ENCODE data around the gene AKIP1.
A peak's percentile ranks its signal among the peaks of the same experiment; 100 is the strongest.
"Not testable (repeated sequence)": the region's sequence is repeated elsewhere in the genome, so short reads cannot be mapped to it uniquely, and the experiment has no call there.

The AKIP1 gene, protein sequence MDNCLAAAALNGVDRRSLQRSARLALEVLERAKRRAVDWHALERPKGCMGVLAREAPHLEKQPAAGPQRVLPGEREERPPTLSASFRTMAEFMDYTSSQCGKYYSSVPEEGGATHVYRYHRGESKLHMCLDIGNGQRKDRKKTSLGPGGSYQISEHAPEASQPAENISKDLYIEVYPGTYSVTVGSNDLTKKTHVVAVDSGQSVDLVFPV

DNA sequence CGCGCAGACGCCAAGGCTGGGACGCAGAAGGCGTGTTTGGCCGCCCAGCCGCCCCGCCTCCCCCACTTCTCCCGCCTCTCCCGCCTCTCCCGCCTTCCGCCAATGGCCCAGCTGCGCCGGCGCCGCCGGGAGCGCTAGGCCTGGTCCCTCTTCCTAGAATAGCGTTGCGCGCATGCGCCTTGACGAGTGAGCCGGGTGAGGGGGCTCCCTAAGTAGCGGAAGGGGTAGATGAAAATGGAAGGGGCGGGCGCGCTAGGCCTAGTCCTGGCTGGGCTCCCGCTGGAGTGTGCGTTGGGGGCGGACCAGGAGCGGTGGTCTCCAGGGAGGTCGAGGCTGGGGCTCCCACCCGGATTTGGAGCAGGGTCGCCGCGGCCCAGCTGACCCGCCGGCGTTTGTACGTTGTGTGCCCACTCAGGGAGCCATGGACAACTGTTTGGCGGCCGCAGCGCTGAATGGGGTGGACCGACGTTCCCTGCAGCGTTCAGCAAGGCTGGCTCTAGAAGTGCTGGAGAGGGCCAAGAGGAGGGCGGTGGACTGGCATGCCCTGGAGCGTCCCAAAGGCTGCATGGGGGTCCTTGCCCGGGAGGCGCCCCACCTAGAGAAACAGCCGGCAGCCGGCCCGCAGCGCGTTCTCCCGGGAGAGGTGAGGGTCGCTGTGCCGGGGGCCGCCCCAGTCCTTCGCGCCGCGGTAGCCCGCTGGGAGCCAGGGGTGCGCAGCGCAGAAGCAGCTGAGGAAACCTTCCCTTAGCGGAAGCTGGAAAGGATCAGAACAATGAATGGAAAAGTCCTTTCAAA lies at the start of gene AKIP1:
Gene AKIP1, plus strand, starts transcription at position 161 of the 795 bp plus-strand sequence. Its CDS starts 261 bp downstream, at position 422.
- TF ChIP-seq POLR2A (IDR thresholded peaks at IDR 0.05; ENCODE audit: low read depth, low read length) = peak; percentile 81
- DNase-seq (ENCODE audit: insufficient read length, low spot score) (peak; percentile 93), FAIRE-seq (no peak)

DNA sequence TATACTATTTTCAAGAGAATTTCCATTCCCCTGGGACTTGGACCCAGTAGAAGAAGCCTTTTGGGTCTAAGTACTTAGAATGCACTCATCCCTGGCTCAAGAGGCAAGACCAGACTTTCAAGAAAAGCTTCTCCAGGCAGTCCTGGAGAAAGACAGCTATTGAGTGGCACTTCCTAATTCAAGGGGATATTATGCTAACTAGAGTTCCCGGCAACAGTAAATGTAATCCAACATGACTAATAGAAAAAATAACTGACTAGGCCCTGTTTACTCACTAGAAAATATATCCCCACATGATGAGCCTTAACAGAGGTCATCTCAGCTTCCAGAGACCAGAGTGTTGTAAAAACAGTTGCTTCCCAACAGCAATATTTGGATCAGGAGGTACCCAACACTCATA lies 47.2 kb upstream of the AKIP1 start:
- FAIRE-seq = peak; percentile 90

DNA sequence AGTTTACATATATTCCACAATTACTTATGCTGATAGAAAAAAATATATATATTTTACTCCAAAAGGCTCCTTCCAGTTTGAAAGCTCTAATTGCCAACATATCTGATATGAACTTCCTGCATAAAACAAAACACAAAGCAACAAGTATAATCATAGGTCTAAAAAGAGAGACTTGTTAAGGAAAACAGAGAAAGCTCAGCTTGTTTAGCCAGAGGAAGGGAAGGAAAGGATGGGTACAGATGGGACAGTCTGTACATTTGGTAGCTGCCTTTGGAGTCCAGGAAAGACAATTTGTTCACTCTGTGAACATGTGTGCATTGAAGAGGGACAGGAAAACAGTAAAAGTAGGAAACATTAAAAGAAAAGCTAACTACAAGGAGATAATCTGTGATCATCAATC lies 45.7 kb upstream of the AKIP1 start:
- no peak for DNase-seq (ENCODE audit: insufficient read length, low spot score)
- FAIRE-seq = no peak
- no peak for TF ChIP-seq POLR2A (IDR thresholded peaks at IDR 0.05; ENCODE audit: low read depth, low read length)

More for the DNA sequence above, 47.2 kb upstream of the AKIP1 start:
- no peak for TF ChIP-seq POLR2A (IDR thresholded peaks at IDR 0.05; ENCODE audit: low read depth, low read length)
- DNase-seq (ENCODE audit: insufficient read length, low spot score) = peak; percentile 42

DNA sequence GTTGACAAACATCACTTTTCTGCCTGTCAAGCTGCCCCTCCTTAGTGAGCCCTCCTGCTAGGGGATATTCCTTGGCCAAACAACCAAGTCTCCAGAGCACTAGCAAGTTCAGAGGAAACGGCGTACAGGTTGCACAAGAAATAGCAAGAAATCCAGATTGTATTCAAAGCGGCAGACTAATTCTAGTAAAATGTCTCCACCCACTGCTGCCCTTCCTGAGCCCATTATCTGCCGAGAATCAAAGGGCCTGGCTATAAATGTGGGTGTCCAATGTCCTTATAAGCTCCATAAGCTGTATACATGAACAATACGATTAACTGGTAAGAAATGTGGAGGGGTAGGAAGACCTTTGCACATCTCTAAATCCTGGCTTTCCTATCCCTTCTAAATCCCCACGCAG lies 44.0 kb upstream of the AKIP1 start:
- no peak for TF ChIP-seq POLR2A (IDR thresholded peaks at IDR 0.05; ENCODE audit: low read depth, low read length)
- DNase-seq (ENCODE audit: insufficient read length, low spot score) (no peak), FAIRE-seq (no peak)

DNA sequence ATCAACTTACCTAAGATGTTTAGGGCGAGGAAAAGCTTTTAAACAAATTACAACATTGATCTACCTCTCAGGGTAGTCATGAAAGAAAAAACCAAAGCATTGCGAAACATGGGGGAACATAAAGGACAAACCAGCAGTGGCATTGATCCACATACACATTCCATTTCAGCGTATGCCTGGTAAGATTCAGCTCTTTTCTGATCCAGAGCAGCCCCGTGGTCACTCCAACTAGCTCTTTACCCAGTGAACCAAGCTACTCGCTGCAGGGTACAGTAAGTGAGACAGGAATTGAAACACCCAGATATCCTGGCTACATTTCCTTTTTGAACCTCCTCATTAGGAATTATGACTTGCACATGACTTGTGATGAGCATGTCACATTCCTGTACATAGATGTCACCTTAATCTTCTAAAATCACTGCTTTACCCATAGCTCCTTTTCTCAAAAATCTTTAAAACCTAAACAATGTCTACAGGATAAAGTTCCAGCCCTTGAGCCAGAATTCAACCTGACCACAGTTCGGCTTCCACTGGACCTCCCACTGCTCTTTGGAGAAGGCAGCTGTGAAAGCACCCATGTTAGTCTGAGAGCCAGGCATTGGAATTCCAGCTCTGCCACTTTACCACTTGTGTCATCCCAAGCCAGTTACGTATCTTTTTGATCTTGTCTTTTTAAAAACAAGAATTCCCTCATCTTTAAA lies 42.9 kb upstream of the AKIP1 start:
- TF ChIP-seq POLR2A (IDR thresholded peaks at IDR 0.05; ENCODE audit: low read depth, low read length) = no peak
- DNase-seq (ENCODE audit: insufficient read length, low spot score) (no peak), FAIRE-seq (peak; percentile 58)

DNA sequence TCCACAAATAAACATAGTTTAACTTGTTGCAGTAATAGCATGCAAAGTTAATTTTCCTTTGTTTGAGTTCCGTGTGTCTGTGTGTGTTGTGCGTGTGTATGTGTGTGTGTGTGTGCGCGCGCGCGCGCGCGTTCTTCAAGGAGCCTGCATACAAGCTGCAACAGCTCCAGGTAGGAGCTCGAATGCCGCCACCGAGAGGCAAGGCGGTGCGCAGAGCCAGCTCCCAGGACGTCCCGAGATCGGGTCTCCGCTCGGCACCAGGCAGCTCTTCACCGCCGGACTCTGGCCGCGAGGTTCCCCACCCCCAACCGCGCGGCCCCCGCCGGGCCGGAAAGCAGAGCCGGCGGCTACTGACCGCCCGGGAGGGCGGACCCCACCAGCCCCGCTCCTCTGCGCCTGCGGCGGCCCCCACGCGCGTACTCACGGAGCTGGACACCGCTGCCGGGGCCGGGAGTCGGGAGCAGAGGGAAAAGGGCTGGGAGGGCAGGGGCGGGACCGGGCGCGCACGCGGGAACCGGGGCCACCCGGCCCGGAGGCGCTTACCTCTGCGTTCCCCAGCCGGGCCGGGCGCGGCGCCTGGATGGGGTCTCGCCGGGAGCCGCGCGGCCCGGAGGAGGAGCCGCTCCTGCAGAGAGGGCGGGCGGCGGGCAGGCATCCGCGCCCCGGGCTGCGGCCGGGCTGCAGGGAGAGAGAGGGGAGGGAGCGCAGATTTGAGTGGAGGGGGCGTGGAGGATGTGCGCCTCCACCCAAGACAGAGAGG lies 40.4 kb upstream of the AKIP1 start:
- peak; percentile 30 for FAIRE-seq
- peak; percentile 67 for DNase-seq (ENCODE audit: insufficient read length, low spot score)
- peak; percentile 38; the same call in 1 of the 2 replicates for TF ChIP-seq POLR2A (IDR thresholded peaks at IDR 0.05; ENCODE audit: low read depth, low read length)

DNA sequence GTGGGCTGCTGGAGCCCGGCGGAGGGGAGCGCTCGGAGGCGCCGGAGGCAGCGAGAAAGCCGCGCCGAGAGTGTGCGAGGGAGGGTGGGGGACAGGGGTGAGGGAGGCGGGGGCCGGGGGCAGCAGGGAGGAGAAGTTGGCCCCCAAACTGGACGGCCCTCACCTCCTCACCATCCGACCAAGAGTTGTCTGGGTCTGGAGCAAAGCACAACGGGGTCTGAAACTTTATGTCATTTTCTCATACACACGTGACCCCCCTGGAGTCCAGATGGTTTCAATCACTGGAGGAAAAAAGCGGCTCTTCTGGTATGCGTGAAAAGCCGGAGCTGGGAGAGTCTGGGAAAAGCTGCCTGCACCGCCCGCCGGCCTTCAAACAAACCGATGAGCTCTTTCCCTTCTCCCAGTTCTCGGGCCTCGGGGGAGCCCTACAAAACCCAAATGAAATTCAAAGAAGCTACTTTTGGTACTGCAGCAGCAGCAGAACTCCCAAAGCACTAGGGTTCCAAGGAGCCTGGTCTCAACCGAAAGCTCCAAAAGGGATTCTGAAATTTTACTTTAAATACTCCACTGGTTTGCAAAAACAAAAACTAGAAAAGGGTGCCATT lies 39.7 kb upstream of the AKIP1 start:
- FAIRE-seq = peak; percentile 87
- DNase-seq (ENCODE audit: insufficient read length, low spot score) = peak; percentile 68
- TF ChIP-seq POLR2A (IDR thresholded peaks at IDR 0.05; ENCODE audit: low read depth, low read length) = 0 out of 2 replicates have a peak, but pooled peaks have one; percentile 35

DNA sequence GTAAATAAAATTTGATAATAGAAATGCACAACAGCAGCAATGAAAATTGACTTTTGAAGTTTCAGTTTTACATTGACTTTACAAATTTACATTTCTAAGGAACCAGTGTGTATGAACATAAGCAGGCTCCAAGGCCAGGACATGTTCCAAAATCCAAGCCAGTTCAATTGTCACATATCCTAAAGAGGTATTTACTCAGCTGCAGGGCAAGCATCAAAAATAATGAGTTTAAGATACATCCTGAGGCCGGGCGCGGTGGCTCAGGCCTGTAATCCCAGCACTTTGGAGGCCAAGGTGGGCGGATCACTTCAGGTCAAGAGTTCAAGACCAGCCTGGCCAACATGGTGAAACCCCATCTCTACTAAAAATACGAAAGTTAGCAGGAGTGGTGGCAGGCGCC lies 39.0 kb upstream of the AKIP1 start:
- TF ChIP-seq POLR2A (IDR thresholded peaks at IDR 0.05; ENCODE audit: low read depth, low read length) = no peak
- DNase-seq (ENCODE audit: insufficient read length, low spot score) = no peak
- FAIRE-seq = no peak

DNA sequence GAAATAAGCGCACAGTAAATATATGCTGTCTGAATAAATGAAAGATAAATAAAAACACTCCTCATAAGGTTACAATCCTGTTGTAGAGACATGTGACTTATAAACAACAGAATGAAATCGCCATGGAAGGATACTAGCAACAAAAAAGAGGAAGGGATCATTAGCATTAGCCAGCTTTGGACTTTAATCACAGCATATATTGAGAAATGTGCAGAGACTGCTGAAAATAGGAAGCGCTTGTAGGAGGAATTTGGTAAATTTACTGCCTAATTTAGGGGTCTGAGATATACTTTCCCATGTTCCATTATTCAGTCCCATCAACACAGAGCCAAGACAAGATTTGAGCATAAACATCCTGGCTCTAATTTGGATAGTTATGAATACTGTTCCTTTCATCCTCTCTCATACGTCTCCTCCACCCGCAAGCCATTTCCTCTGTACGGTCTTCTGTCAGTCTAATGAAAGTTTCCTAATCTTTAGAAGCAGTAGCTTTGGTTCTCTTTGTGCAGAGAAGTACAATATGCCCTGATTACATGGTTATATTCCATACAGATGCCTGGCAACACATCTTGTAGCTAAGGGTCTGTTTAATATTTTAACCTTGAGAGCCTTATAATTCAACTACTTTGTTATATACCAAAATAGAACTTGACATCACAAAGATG lies 37.1 kb upstream of the AKIP1 start:
- FAIRE-seq (no peak), DNase-seq (ENCODE audit: insufficient read length, low spot score) (no peak)
- no peak for TF ChIP-seq POLR2A (IDR thresholded peaks at IDR 0.05; ENCODE audit: low read depth, low read length)

DNA sequence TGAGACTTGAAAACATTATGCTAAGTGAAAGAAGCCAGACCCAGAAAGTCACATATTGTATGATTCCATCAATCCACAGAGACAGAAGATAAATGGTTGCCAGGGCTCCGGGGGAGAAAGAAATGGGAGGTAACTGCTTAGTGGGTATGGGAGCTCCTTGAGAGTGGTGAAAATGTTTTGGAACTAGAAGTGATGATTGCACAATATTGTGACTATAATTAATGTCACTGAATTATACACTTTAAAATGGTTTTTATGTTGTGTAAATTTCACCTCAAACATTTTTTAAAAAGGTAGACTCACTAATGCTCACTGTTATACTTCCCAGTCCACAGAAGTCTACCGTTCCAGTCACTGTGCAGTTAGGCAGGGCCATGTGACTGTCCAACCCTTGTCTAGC lies 32.2 kb upstream of the AKIP1 start:
- no peak for DNase-seq (ENCODE audit: insufficient read length, low spot score)
- FAIRE-seq = no peak

DNA sequence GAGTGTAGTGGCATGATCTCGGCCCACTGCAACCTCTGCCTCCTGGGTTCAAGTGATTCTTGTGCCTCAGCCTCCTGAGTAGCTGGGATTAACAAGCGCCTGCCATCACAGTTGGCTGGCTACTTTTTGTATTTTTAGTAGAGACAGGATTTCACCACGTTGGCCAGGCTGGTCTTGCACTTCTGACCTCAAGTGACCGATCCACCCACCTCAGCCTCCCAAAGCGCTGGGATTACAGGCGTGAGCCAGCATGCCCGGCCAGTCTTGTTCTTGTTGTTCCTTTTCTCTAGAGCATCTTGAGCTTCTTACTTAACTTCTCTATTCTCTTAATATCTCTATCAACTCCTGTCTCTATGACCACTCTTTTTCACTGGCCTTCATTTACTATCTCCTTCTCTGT lies 29.4 kb upstream of the AKIP1 start:
- DNase-seq (ENCODE audit: insufficient read length, low spot score); FAIRE-seq: not testable (repeated sequence)

More for the DNA sequence above, 32.2 kb upstream of the AKIP1 start:
- TF ChIP-seq POLR2A (IDR thresholded peaks at IDR 0.05; ENCODE audit: low read depth, low read length) = no peak

DNA sequence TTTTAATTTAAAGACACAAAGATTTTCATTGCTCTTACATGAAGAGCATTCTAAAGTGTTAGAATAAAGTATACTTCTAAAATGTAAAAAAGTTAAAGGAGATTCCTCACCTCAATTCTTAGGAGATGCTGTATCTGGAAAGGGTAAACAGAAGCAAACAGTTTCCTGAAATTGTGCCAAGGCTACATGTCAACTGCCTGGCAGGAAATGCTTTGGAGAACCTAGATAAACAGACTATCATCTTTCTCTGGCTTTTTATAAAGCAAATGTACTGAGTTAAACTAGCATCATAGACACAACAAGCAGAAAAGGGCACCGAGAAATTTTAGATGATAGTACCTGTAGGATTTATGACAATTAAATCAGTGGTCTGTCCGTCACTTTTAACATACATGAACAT lies 24.7 kb upstream of the AKIP1 start:
- no peak for FAIRE-seq

DNA sequence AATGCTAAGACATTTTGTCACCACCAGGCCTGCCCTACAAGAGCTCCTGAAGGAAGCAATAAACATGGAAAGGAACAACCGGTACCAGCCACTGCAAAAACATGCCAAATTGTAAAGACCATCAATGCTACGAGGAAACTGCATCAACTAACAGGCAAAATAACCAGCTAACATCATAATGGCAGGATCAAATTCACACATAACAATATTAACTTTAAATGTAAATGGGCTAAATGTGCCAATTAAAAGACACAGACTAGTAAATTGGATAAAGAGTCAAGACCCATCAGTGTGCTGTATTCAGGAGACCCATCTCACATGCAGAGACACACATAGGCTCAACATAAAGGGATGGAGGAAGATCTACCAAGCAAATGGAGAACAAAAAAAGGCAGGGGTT lies 19.8 kb upstream of the AKIP1 start:
- FAIRE-seq; DNase-seq (ENCODE audit: insufficient read length, low spot score): not testable (repeated sequence)

More for the DNA sequence above, 24.7 kb upstream of the AKIP1 start:
- DNase-seq (ENCODE audit: insufficient read length, low spot score) = no peak
- no peak for TF ChIP-seq POLR2A (IDR thresholded peaks at IDR 0.05; ENCODE audit: low read depth, low read length)
